Lower leg skin (tissue), 4 donors: ENCODE results near the gene GRM5. TPM values are rescaled to one million over a fixed set of nuclear protein-coding genes. Genes with fewer than 3 reads are reported as not detected.
"Not testable (repeated sequence)": the region's sequence is repeated elsewhere in the genome, so short reads cannot be mapped to it uniquely, and the experiment has no call there.

Experiments used
- DNase-seq, 2 donors: peaks; one replicate each; pipeline ENCODE4 v3.0.0-alpha.2; 2019; ENCODE audit warnings: low spot score in 2 of 2
- H3K4me3 ChIP-seq: fragments of 200-600 bp; sonication (generic); 2 replicates; pipeline ENCODE4 v1.5.1; 2017; ENCODE audit warnings: mild to moderate bottlenecking, low read depth; ENCODE audit not compliant: poor library complexity, severe bottlenecking
- POLR2A ChIP-seq, 2 donors: fragments of 450-650 bp; IDR thresholded peaks; one replicate each; pipeline ENCODE4 v1.6.1; 2016 to 2017; ENCODE audit warnings: antibody characterized with exemption in 2 of 2, mild to moderate bottlenecking in 1 of 2, moderate library complexity in 1 of 2
- WGBS, 2 donors: methylation state at CpG; one replicate each; pipeline ENCODE4 v1.1.5; 2018; 5-methylcytosine and 5-hydroxymethylcytosine counted together
- intact Hi-C: fragments of 100-400 bp; cut with DNase I; formaldehyde crosslinking; loops from one replicate; pipeline ENCODE4 v1.15.0; 2023; ENCODE audit warnings: low total_unique reads
- total RNA-seq, 4 donors: library from RNA; depleted of rRNA; stranded (reverse); fragments of >200 nt; gene quantifications; one replicate each; pipeline ENCODE4 v1.1.0, GENCODE V29; 2016
- TF ChIP-seq, protein P1 (sequence below), 3 donors: fragments of 450-650 bp; IDR thresholded peaks; one replicate each; pipeline ENCODE4 v1.5.1; 2016; ENCODE audit warnings: antibody characterized with exemption in 3 of 3, mild to moderate bottlenecking in 3 of 3, moderate library complexity in 2 of 3

GRM5 gene
- total RNA-seq, 4 donors from 2014 or later, result not detected

DNA sequence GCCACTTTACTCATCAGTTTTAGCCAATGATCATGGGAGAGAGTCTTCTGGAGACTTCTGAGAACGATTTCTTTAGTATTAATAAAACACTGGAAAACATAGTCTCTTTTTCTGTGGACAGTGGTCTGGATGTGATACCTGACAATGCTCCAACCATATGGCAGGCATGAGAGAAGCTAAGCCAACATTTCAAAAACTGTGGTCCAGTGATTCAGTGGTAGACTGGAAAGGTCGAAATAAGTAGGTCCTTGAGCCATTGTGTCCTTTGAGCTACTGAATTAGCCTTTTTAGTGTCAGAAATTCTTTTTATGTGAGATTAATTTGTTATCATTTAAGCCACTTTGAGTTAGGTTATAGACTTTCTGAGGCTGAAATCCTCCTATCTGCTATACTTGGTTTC, 530.5 kb downstream of the GRM5 start:
- H3K4me3 ChIP-seq, result no peak overlapping the region
- no peak for DNase-seq
- TF ChIP-seq, protein P1, sequence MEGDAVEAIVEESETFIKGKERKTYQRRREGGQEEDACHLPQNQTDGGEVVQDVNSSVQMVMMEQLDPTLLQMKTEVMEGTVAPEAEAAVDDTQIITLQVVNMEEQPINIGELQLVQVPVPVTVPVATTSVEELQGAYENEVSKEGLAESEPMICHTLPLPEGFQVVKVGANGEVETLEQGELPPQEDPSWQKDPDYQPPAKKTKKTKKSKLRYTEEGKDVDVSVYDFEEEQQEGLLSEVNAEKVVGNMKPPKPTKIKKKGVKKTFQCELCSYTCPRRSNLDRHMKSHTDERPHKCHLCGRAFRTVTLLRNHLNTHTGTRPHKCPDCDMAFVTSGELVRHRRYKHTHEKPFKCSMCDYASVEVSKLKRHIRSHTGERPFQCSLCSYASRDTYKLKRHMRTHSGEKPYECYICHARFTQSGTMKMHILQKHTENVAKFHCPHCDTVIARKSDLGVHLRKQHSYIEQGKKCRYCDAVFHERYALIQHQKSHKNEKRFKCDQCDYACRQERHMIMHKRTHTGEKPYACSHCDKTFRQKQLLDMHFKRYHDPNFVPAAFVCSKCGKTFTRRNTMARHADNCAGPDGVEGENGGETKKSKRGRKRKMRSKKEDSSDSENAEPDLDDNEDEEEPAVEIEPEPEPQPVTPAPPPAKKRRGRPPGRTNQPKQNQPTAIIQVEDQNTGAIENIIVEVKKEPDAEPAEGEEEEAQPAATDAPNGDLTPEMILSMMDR (IDR thresholded peaks at IDR 0.05), result no peak
- TF ChIP-seq POLR2A (IDR thresholded peaks at IDR 0.05), result no peak
- intact Hi-C loops, result no loop called here
- WGBS, 2 donors, result 88% methylated on average over 2 of the region's 2 CpGs

DNA sequence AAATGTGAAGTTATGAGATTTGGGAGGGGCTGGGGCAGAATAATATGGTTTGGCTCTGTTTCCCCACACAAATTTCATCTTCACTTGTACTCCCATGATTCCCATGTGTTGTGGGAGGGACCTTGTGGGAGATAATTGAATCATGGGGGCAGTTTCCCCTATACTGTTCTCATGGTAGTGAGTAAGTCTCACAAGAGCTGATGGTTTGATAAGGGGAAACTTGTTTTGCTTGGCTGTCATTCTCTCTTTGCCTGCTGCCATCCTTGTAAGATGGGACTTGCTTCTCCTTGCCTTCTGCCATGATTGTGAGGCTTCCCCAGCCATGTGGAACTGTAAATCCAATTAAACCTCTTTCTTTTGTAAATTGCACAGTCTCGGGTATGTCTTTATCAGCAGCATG, 531.1 kb downstream of the GRM5 start:
- DNase-seq, H3K4me3 ChIP-seq, intact Hi-C loops: not testable (repeated sequence)
- WGBS, 2 donors, result 97 to 100% methylated on average over 1 of the region's 1 CpG

DNA sequence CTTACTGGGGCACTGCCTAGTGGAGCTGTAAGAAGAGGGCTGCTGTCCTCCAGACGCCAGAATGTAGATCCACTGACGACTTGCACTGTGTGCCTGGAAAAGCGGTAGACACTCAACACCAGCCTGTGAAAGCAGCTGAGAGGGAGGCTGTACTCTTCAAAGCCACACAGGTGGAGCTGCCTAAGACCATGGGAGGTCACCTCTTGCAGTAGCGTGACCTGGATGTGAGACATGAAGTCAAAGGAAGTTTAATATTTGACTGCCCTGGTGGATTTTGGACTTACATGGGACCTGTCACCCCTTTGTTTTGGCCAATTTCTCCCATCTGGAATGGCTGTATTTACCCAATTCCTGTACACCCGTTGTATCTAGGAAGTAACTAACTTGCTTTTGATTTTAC, 531.6 kb downstream of the GRM5 start:
- H3K4me3 ChIP-seq, result no peak overlapping the region
- no peak for DNase-seq
- TF ChIP-seq, protein P1 (IDR thresholded peaks at IDR 0.05), result no peak
- TF ChIP-seq POLR2A (IDR thresholded peaks at IDR 0.05), result no peak
- intact Hi-C loops, result no loop called here
- 78 to 96% methylated on average over 5 of the region's 5 CpGs for WGBS, 2 donors

DNA sequence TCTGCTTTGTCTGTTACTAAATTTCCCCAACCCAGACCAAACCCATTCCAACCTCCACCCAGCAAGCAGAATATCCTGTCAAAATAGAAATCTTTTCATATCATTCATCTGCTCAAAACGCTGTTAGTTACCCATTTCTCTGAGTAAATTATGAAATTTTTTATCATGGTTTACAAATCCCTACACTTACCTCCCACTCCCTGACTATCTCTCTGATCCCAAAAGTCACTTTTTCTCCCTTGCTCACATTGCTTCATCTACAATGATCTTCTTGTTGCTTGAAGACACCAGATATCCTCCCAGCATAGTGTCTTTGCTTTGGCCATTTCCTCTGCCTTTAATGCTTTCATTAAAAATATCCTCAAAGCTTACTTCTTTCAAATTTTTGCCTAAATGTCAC, 532.8 kb downstream of the GRM5 start:
- no peak for DNase-seq
- no peak for TF ChIP-seq POLR2A (IDR thresholded peaks at IDR 0.05)
- TF ChIP-seq, protein P1 (IDR thresholded peaks at IDR 0.05), result no peak
- intact Hi-C loops, result no loop called here
- 76 to 86% methylated on average over 1 of the region's 1 CpG for WGBS, 2 donors
- no peak overlapping the region for H3K4me3 ChIP-seq

DNA sequence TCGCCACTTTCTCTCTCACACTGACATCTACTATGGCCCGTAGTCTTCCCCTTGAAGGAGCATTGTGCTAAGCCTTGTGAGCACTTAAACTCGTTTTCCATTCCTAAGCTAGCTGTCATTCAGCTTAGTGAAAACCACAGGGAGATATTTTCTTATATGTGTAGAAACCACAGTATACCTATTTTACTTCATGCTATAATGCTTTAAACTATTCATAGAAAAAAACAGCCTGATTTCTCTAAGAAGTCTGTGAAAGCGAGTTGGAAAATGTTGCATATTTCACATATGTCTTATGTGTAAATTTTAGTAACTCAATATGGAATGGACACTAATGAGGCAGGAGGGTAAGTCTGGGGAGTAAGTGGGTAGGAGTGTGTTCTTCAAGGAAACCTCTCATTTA, 534.0 kb downstream of the GRM5 start:
- WGBS, 2 donors, result 93 to 97% methylated on average over 4 of the region's 4 CpGs
- intact Hi-C loops, result no loop called here
- DNase-seq, result no peak
- H3K4me3 ChIP-seq, result no peak overlapping the region
- no peak for TF ChIP-seq POLR2A (IDR thresholded peaks at IDR 0.05)
- TF ChIP-seq, protein P1 (IDR thresholded peaks at IDR 0.05), result no peak

DNA sequence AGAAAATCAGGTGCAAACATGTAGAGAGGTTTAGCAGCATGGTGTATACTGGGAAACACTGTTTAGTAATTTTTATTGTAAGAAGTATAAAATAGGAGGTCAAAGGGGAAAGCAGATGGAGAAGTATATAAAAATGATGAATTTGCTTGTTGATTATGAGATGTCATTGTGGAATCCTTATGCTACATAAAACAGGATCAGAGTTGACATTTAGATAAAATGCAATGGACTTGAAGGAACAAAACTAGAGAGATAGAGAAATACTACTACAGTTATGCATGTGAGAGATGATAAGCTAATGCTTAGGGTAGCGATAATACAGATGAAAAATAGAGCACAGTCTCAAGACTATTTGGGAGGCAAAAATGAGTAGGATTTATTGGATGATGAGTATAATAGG, 536.4 kb downstream of the GRM5 start:
- 96% methylated on average over 1 of the region's 1 CpG for WGBS, 2 donors
- intact Hi-C loops, result no loop called here
- no peak for DNase-seq
- TF ChIP-seq POLR2A (IDR thresholded peaks at IDR 0.05), result no peak
- TF ChIP-seq, protein P1 (IDR thresholded peaks at IDR 0.05), result no peak
- no peak overlapping the region for H3K4me3 ChIP-seq
